HepG2 (cell line): ENCODE data around the gene SEPTIN2. TPM values are rescaled to one million over a fixed set of nuclear protein-coding genes. Genes with fewer than 3 reads are reported as not detected.
A peak's percentile ranks its signal among the peaks of the same experiment; 100 is the strongest.

Experiments
- CEBPZ ChIP-seq: IDR thresholded peaks from 2 replicates; pipeline ENCODE4 v1.6.1; 2012; ENCODE audit warnings: low read length, improper control_type of control experiment
- DDIT3 ChIP-seq: sonication (generic); formaldehyde crosslinking; IDR thresholded peaks from 2 replicates; pipeline ENCODE4 v1.4.0; 2020; ENCODE audit warnings: mild to moderate bottlenecking, missing genetic modification reagents
- EHMT2 ChIP-seq: fragments of 200-600 bp; sonication (generic); IDR thresholded peaks from 2 replicates; pipeline ENCODE4 v1.7.0; 2017; ENCODE audit warnings: antibody characterized with exemption, low read depth, low read length, borderline replicate concordance
- FIP1L1 ChIP-seq: fragments of 200-400 bp; formaldehyde crosslinking; IDR thresholded peaks from 2 replicates; pipeline ENCODE4 v1.6.1; 2018; ENCODE audit warnings: low read depth, mild to moderate bottlenecking, low read length, moderate library complexity, borderline replicate concordance; ENCODE audit not compliant: insufficient read depth
- HNF4A ChIP-seq: sonication (generic); formaldehyde crosslinking; IDR thresholded peaks from 2 replicates; pipeline ENCODE4 v1.4.0; 2020; ENCODE audit warnings: missing genetic modification reagents
- LCORL ChIP-seq, 2 experiments: fragments of 450-650 bp in 1 of 2; sonication (generic) in 1 of 2; formaldehyde crosslinking in 1 of 2; IDR thresholded peaks; 2 replicates each; pipeline versions ENCODE4 v1.5.0 to v1.6.1; 2017 to 2020; ENCODE audit warnings: antibody characterized with exemption in 1 of 2, missing genetic modification reagents in 1 of 2
- NFKB2 ChIP-seq: sonication (generic); formaldehyde crosslinking; IDR thresholded peaks from 2 replicates; pipeline ENCODE4 v1.4.0; 2020; ENCODE audit warnings: missing genetic modification reagents, borderline replicate concordance
- NR2C2 ChIP-seq: sonication (generic); formaldehyde crosslinking; IDR thresholded peaks from 2 replicates; pipeline ENCODE4 v1.4.0; 2020; ENCODE audit warnings: missing genetic modification reagents, mild to moderate bottlenecking, moderate library complexity, borderline replicate concordance
- POGK ChIP-seq: sonication (generic); formaldehyde crosslinking; conservative IDR thresholded peaks from 2 replicates; pipeline ENCODE4 v1.8.0; 2022; ENCODE audit warnings: mild to moderate bottlenecking, moderate library complexity, missing genetic modification reagents
- TFDP2 ChIP-seq: sonication (generic); formaldehyde crosslinking; IDR thresholded peaks from 2 replicates; pipeline ENCODE4 v1.4.0; 2020; ENCODE audit warnings: missing genetic modification reagents
- USF2 ChIP-seq, 2 experiments: sonication (generic) in 1 of 2; formaldehyde crosslinking in 1 of 2; IDR thresholded peaks; 2 replicates each; pipeline versions ENCODE4 v1.5.1 to v1.6.1; 2011 to 2020; ENCODE audit warnings: borderline replicate concordance in 1 of 2, low read depth in 1 of 2, low read length in 1 of 2, mild to moderate bottlenecking in 1 of 2, missing genetic modification reagents in 1 of 2, moderate library complexity in 1 of 2
- ZBTB21 ChIP-seq: sonication (generic); formaldehyde crosslinking; IDR thresholded peaks from 2 replicates; pipeline ENCODE4 v1.4.0; 2020; ENCODE audit warnings: missing genetic modification reagents
- ZNF609 ChIP-seq: sonication (generic); formaldehyde crosslinking; IDR thresholded peaks from 2 replicates; pipeline ENCODE4 v1.4.0; 2020; ENCODE audit warnings: mild to moderate bottlenecking, missing genetic modification reagents, borderline replicate concordance
- polyA plus RNA-seq, 8 experiments: library from polyadenylated mRNA; depleted of rRNA in 3 of 8; stranded (reverse) in 7 of 8; unstranded in 1 of 8; fragments of >200 nt; fragmentation: Illumina TruSeq in 4 of 8; extraction: Trizol in 4 of 8; gene quantifications; 2 replicates each; pipeline versions ENCODE4 v1.2.1 to v1.2.3, GENCODE V29; 2011 to 2016; ENCODE audit warnings: low read depth in 4 of 8, missing spikeins in 1 of 8, mixed read lengths in 1 of 8; ENCODE audit not compliant: insufficient read depth in 1 of 8
- total RNA-seq, 5 experiments: library from RNA; depleted of rRNA; stranded (reverse); fragments of >200 nt; fragmentation: Illumina TruSeq; extraction: Trizol; gene quantifications; 2 replicates each; pipeline ENCODE4 v1.2.3, GENCODE V29; 2016; ENCODE audit warnings: low read depth in 1 of 5

Gene SEPTIN2
- total and polyA plus RNA-seq, 2 of the 13 experiments (the other 11 are each of a cell fraction or from before 2014, with no cell fraction given): 493 to 733 TPM

- TF ChIP-seq ZNF609: 0 out of 2 replicates have a peak, but pooled peaks have one; percentile 42
- TF ChIP-seq NFKB2 (CRISPR knock-in tag): no peak
- no peak for TF ChIP-seq USF2 (IDR thresholded peaks at IDR 0.05; ENCODE audit: low read depth, low read length)
- no peak for TF ChIP-seq USF2 (CRISPR knock-in tag; IDR thresholded peaks at IDR 0.05; ENCODE audit: borderline replicate concordance)
- no peak for TF ChIP-seq ZBTB21 (CRISPR knock-in tag)
- no peak for TF ChIP-seq FIP1L1
- TF ChIP-seq LCORL (IDR thresholded peaks at IDR 0.05): no peak
- 0 out of 2 replicates have a peak, but pooled peaks have one; percentile 26 for TF ChIP-seq LCORL (CRISPR knock-in tag; IDR thresholded peaks at IDR 0.05)
- TF ChIP-seq NR2C2 (CRISPR knock-in tag): no peak
- TF ChIP-seq HNF4A: peak; percentile 87
- TF ChIP-seq TFDP2 (CRISPR knock-in tag): no peak
- no peak for TF ChIP-seq DDIT3 (CRISPR knock-in tag)
- no peak for TF ChIP-seq POGK (CRISPR knock-in tag)
- no peak for TF ChIP-seq EHMT2
- no peak for TF ChIP-seq CEBPZ
Measured at GRCh38 chr2:241359481-241360045, 43.8 kb downstream of the SEPTIN2 start (continued).
